ENCODE data around the gene IMPACT.

DNA sequence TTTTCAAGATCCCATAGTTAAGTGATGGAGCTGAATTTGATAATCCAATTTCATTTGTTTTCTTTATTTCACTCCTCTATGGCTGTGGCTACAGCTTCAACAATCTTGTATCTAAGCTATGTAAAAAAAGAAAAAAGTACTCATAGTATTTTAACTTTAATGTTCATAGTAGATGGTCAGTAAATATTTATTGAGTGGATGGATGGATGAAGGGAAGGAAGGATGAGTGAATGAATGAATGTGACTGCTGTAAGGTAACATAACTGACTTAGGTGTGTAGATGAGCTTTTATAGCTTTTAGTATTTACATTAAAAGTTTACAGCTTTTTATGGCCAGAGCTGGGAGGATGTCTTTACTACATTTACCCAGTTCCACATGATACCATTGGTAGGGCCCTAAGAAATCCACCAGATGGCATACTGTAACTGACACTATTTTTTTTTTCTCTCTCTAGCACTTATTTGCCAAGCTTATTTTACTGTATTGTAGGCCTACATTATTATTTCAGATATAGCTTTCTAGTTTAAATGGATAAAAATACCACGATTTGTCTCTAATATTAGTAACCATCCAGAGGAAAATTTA lies 20.6 kb downstream of the IMPACT start:
- TF ChIP-seq, protein P1, sequence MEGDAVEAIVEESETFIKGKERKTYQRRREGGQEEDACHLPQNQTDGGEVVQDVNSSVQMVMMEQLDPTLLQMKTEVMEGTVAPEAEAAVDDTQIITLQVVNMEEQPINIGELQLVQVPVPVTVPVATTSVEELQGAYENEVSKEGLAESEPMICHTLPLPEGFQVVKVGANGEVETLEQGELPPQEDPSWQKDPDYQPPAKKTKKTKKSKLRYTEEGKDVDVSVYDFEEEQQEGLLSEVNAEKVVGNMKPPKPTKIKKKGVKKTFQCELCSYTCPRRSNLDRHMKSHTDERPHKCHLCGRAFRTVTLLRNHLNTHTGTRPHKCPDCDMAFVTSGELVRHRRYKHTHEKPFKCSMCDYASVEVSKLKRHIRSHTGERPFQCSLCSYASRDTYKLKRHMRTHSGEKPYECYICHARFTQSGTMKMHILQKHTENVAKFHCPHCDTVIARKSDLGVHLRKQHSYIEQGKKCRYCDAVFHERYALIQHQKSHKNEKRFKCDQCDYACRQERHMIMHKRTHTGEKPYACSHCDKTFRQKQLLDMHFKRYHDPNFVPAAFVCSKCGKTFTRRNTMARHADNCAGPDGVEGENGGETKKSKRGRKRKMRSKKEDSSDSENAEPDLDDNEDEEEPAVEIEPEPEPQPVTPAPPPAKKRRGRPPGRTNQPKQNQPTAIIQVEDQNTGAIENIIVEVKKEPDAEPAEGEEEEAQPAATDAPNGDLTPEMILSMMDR (IDR thresholded peaks at IDR 0.05): no peak
- no peak for TF ChIP-seq EP300 (IDR thresholded peaks at IDR 0.05)
